SKM-1 treated with dmso at 0.1 percent for 144 hours (cell line): Measurements from ENCODE around the gene EPHA1.
"Not testable (repeated sequence)": the region's sequence is repeated elsewhere in the genome, so short reads cannot be mapped to it uniquely, and the experiment has no call there.

Experiments used
- DNase-seq: peaks from one replicate; lab custom pipeline; 2025; ENCODE audit not compliant: unreplicated experiment; lab: John Stamatoyannopoulos, UW

EPHA1 gene

GRCh38 chr7:143405173-143406001, 3.3 kb downstream of the EPHA1 start:
- DNase-seq: no peak

GRCh38 chr7:143402233-143402632, 6.4 kb downstream of the EPHA1 start:
- not testable (repeated sequence) for DNase-seq

- no peak for DNase-seq
Measured at GRCh38 chr7:143401265-143401664, 7.4 kb downstream of the EPHA1 start.

GRCh38 chr7:143399642-143400041, 9.0 kb downstream of the EPHA1 start:
- DNase-seq: no peak

GRCh38 chr7:143399151-143399550, 9.5 kb downstream of the EPHA1 start:
- DNase-seq: no peak

GRCh38 chr7:143398616-143399015, 10.0 kb downstream of the EPHA1 start:
- DNase-seq: no peak

- DNase-seq: no peak
Measured at GRCh38 chr7:143397710-143398530, 10.7 kb downstream of the EPHA1 start.

- DNase-seq: no peak
Measured at GRCh38 chr7:143396625-143397556, 11.8 kb downstream of the EPHA1 start.

GRCh38 chr7:143396182-143396581, 12.5 kb downstream of the EPHA1 start:
- DNase-seq: no peak

- DNase-seq: no peak
Measured at GRCh38 chr7:143395187-143396149, 13.2 kb downstream of the EPHA1 start.

- no peak for DNase-seq
Measured at GRCh38 chr7:143394777-143395176, 13.9 kb downstream of the EPHA1 start.

- DNase-seq: no peak
Measured at GRCh38 chr7:143394068-143394467, 14.6 kb downstream of the EPHA1 start.

- no peak for DNase-seq
Measured at GRCh38 chr7:143393267-143394041, 15.2 kb downstream of the EPHA1 start.

- DNase-seq: no peak
Measured at GRCh38 chr7:143392875-143393266, 15.8 kb downstream of the EPHA1 start.

- DNase-seq: not testable (repeated sequence)
Measured at GRCh38 chr7:143392427-143392826, 16.2 kb downstream of the EPHA1 start.

GRCh38 chr7:143391462-143392404, 16.9 kb downstream of the EPHA1 start:
- no peak for DNase-seq

GRCh38 chr7:143390773-143391317, 17.8 kb downstream of the EPHA1 start:
- no peak for DNase-seq
